ENCODE results near the gene TBC1D2B.

Gene TBC1D2B

GRCh38 chr15:78052001-78052401 lies 25.5 kb downstream of the TBC1D2B start:
- DNase-seq, result no peak

DNA sequence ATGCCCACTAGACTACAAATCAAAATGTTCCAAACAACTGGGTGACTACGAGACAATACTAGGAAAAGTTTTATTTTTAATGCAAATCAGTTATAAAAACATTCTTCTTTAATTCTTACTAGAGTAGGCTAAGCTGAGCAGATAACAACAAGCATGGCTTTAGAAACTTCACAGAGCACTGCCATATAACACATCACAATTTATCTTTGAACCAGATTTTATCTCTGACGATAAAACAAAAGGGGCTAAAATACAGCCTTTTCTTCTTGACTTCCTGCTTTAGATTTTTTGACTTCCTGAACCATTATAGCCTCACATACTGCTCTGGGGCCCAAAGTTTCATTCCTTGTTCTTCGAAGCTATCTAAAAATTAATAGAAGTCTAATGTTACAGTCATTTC lies 25.9 kb downstream of the TBC1D2B start:
- no peak for DNase-seq

DNA sequence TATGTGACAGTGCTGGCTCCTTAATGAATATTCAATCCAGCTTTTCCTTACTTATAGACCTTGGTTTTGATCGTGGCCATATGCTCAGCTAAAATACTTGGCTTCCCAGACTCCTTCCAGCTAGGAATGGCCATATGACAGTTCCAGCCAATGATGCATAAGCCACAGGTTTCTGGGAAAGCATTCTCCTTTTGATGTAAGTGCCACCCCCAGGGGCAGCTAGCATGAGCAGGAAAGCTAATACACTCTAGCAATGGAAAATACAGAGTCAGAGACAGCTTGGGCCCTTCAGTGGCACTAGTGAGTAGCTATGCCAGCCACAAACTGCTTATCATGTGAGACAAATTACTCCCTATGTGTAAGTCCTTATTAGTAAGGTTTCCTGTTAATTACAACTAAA lies 26.7 kb downstream of the TBC1D2B start:
- DNase-seq, result no peak

DNA sequence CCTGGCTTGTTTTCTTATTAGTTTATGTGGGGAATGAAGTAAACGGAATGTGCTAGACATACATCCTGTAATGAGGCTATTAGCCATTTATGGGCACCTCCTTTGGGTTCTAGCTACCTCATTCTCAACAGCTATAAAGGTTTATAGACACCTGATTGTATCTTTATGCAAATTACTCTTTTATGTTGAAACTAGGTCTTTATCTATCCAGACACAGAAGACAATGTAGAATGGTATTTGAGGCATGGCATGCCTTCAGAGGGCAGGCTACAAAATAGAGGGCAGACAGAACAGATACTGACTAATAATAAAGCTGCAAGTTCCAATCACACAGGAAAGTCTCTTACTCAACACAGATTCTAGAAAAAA lies 27.1 kb downstream of the TBC1D2B start:
- no peak for DNase-seq

- DNase-seq, result no peak
Observed at GRCh38 chr15:78049691-78050440, 27.6 kb downstream of the TBC1D2B start.

DNA sequence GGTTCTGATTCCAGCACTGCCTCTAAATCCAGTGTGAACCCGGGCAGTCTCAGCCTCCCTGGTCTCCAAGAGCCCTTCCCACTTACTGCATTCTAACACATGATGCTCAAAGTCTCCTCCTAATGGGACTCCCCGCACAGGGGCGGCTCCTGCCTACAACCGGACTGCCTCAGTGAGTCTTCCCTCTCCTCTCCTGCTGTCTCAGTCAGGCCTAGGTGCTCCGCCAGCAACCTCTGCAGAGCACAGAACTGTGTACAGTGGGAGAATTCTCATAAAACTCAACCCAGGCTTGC lies 28.9 kb downstream of the TBC1D2B start:
- no peak for DNase-seq

DNA sequence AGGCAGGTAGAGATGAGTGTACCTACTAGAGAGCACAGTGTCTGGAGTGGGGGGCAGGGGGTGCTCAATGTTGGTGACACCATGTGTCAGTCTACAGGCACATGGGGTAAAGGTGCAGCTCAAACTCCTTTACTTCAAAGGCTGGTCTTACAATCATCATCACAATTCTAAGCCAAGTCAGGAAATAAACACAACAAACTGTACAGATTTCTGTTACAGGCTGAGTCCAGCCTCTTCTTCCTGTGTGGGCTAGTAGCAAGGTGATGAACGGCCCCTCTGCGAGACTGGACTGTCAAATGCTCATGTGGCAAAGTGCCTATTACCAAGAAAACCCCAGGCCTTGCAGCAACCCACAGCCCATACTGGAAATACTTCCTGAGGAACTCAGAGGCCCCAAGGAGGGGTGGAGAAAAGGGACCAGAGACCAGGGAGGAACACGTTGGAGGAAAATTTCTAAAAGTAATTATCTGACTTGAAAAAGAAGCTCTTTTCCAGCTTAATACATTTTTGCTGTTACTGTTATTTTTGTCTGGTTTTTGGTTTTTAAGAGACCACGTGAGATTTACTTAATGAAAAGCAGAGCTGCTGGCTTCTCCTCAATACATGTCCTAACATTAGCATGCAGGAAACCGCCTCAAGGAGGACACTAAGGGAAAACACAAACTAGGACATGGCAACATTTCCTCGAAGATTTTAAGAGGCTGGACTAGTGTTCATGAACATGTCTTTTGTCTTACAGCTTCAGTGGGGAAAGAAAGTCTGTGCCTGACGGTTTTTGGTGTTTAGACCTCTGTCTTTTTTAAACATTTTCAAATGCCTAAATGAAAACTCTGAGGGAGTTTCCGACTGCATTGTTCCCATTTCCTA lies 29.5 kb downstream of the TBC1D2B start:
- DNase-seq, result no peak

DNA sequence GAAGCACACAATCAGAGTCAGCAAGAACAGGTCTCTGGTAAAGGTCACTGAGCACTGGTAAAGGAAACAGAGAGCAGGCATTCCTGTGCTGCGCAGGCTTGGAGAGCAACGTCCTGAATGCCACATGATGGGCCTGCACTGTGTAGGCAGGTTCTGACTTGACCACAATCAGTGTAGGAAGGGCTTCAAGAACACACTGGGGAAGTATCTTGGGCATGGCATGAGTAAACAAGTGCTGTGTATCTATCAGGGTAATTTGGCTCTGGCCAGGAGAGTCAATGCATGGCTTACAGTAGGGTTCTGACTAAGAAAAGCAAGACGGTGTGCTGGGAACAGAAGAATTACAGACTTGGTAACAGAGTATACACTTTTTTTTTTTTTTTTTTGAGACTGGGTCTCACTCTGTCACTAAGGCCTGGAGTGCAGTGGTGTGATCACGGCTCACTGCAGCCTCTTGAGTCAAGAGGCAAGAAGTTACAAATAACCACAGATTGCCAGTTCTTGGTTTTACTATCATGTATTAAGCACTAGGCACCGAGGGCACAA lies 30.6 kb downstream of the TBC1D2B start:
- no peak for DNase-seq

DNA sequence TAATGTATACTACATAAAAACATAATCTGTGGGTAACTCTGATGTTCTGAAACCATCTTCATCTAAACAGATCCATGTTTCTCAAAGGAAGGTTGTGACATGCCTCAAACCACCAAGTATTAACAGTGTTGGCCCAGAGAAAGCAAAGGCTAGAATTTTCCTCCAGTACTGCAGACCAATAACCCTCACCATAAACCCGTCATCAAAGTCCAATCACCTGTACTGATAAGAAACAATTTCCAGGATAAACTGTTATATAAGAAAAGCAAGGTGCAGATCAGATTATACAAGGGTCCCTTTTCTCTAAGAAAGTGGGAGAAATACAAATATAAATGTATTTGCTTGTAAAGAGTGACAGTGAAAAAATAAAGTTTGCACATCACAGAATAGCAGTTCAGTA lies 32.3 kb downstream of the TBC1D2B start:
- DNase-seq, result no peak

DNA sequence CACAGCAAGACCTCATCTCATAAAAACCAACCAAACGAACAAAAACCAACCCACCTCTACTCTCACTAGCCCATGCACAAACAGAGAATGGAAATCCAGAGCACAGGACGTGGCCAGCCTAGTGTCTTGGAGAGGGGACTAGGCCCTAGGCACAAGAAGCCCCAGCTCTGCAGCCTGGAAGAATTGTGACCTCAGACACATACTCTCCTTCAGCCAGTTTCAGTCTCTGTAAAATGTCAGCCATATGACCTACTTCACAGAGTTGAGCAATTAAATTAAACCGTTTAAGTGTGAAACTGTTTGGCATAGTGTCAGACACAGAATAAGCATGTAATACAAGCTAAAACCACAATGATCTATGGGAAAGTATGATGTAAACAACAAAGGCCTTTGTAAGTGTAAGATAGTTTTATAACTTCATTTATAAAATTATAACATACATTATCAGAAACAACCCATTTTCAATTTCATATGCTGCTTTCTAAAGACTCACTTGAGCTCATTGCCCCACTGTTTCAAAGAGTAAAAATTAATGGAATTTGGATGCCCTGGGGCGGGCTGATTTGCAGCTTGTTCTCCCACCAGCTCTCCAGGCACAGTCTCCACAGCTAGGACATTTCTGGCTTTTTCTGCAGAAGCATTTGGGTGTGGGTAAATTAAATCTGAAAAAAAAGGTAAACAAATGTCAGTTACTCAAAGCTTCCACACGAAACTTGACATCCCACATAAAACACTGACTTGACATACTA lies 32.9 kb downstream of the TBC1D2B start:
- DNase-seq, result no peak

DNA sequence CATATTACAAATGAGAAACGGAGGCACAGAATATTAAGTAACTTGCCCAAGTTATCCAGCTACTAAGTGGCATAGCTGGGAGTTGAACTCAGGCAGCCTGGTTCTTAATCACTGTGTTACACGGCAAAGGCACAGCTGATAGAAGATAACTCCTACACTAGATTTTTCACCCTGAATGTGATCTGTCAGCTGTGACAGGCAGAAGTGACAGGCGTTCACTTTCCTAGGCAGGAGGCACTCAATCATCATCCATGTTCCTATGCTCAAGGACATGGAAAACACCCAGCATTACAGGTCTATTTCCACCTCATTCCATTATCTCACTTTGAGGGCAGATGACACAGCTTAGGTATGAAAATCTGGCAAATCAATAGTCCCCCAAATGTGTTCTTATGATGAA lies 35.6 kb downstream of the TBC1D2B start:
- DNase-seq, result no peak

- DNase-seq, result no peak
Observed at GRCh38 chr15:78040653-78041244, 36.8 kb downstream of the TBC1D2B start.

DNA sequence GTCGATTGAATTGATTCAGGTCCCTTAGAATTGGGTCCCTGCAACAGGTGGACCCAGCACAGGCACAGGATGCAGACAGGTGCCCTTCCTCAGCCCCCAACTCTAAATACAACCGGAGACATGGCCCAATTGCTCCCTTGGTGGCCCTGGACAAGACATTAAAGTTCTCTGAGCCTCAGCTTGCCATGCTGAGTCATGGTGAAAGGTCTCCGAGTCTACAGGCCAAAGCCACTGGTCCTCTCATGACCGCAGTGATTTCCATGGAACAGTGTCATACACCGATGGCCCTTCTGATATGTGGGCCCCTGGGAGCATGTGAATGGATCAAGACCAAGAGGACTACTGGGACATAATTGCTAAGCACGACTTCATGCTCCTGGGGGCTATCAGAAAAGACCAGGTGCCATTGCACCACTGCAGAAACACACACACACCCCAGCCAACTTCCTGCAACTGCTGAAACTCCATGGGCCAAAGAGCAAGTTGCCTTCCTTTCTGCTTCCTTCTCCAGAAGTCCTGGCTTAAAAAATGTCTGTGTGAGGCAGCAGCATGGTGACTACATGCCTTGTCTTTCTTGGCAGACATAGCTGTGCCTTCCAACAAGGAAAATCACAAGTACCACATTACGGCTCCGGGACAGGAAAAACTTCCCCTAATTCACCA lies 38.8 kb downstream of the TBC1D2B start:
- no peak for DNase-seq

DNA sequence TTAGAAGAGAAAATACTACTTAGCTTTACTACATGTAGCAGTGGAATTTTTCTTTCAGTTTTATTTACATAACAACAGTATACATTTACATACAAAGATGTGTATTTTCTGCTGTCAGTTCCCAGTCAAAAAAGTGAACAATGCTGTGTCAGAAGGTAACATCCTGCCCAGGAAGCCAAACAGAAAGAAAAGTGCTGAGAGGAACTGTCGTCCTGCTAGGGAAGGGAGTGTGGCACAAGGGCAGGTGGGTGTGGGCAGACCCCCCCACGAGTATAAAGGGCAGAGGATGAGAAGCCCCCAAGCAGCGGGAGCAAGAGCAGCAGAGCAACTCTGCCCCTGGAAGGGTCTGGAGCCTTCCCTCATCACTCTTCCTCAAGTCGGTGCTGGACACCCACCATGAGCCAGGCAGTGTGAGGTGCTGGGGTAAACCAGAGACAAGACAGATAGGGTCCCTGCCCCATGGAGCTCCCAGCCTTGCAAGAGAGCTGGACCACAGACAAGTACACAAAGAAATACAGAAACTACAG lies 39.7 kb downstream of the TBC1D2B start:
- no peak for DNase-seq

DNA sequence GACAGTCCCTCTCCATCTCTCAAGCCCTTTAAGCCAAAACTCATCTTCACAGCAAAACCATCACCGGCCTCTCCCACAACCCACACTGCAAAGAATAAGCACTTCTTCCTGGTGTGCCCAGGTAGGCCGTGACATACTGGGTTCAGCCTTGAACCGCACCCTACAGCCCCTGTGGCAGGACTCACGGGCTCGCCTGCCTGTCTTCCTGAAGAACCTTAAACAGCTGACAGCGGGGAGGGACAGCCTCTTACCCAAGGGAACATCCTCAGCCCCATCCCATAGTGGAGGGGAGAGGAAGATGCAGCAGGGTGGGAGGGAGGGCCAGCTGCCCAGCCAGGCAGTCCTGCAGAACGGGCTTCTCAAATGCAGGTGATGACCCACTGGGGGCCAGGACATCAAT lies 40.2 kb downstream of the TBC1D2B start:
- DNase-seq, result no peak

DNA sequence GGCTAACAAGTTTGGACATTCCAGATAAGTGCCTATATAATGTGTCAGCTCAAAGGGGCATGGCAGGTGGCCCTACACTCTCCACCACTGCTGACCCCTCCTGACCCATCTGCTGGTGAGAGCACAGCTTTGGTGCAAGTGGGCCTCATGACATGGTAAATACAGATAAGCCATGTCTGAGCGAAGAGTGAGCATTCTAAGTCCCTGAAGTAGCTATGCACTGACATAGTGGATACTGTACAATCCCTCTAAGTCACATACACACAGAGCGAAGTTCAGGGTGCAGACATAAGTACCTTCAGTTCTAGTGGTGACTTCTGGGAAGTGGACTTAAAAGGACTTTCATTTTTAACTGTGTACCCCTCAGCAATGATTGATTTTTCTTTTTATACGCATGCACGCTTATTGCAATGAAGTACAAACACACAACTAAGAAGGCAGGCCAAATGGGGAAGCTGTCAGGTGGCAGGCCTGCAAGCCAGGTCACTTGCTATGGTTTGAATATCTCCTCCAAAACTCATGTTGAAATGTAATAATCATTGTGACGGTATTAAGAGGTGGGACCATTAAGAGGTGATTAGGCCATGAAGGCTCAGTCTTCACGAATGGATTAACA lies 41.5 kb downstream of the TBC1D2B start:
- DNase-seq, result no peak

DNA sequence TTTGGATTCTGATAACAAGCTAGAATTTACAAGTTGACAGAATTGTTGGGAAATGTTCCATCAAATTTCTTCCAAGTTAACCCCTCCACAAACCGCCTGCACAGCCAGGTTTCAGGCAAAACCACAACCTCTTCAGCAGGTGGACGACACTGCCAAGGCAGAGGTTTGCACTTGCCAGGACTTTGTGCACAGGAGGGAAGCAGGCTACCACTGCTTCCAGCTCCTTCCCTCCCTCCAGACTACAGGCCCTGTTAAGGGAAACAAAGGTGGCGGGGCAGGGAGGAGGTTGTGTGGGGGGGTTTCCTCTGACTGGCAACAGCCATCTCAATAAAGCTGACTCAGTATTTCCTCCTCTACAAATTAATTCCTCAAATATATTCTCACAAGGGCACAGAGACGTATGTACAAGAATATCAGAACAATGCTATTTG lies 42.2 kb downstream of the TBC1D2B start:
- no peak for DNase-seq

- no peak for DNase-seq
Observed at GRCh38 chr15:78034495-78035191, 42.9 kb downstream of the TBC1D2B start.

- peak; percentile 81 for DNase-seq
Observed at GRCh38 chr15:78033864-78034263, 43.6 kb downstream of the TBC1D2B start.

- no peak for DNase-seq
Observed at GRCh38 chr15:78032671-78033070, 44.8 kb downstream of the TBC1D2B start.

DNA sequence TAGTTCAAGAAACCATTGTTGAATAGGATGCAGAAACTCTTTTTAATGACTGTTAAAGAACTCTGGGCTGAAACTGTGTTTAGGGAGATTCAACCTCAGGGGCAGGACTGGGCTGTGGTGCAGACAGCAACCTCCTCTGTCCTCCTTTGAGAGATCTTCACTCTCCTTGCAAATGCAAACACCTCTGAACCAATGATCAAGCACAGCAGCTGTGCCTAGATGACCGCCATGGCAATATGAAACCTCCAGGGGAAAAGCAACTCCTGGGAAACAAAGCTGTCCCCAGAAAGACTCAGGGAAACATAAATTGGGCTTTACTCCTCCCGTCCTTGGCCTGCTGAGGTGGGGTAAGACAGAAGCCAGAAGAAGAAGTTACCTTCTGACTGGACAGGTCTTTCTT lies 52.6 kb downstream of the TBC1D2B start:
- no peak for DNase-seq

Data from COR-L47 (cell line).